LNCAP (cell line): ENCODE results near the gene KRT81.

ENCODE experiments used
- CTCF ChIP-seq: fragments of 450-650 bp; IDR thresholded peaks from 2 replicates; pipeline ENCODE4 v1.5.1; 2017; ENCODE audit warnings: mild to moderate bottlenecking

KRT81 gene

GRCh38 chr12:52248541-52249461, 42.5 kb downstream of the KRT81 start:
- TF ChIP-seq CTCF = no peak

- no peak for TF ChIP-seq CTCF
Observed at GRCh38 chr12:52247622-52248540, 43.5 kb downstream of the KRT81 start.

GRCh38 chr12:52246720-52247621, 44.4 kb downstream of the KRT81 start:
- TF ChIP-seq CTCF = no peak

- TF ChIP-seq CTCF = no peak
Observed at GRCh38 chr12:52245962-52246569, 45.3 kb downstream of the KRT81 start.

GRCh38 chr12:52245259-52245961, 45.9 kb downstream of the KRT81 start:
- TF ChIP-seq CTCF = no peak

- TF ChIP-seq CTCF = no peak
Observed at GRCh38 chr12:52244615-52244994, 46.7 kb downstream of the KRT81 start.
